GM23248 (cell line): ENCODE measurements around the gene GBX1. TPM values are rescaled to one million over a fixed set of nuclear protein-coding genes. Genes with fewer than 3 reads are reported as not detected.

ENCODE experiments used
- DNase-seq: peaks from one replicate; pipeline ENCODE4 v3.0.0-alpha.2; 2015
- H2AFZ ChIP-seq: fragments of 200-600 bp; sonication (generic); 2 replicates; pipeline ENCODE4 v1.6.1; 2016; ENCODE audit warnings: antibody characterized with exemption
- H3F3A ChIP-seq: fragments of 200-600 bp; sonication (generic); 2 replicates; pipeline ENCODE4 v1.6.1; 2016; ENCODE audit warnings: mild to moderate bottlenecking, antibody characterized with exemption, mixed run types; ENCODE audit not compliant: insufficient read depth
- H3K27ac ChIP-seq: fragments of 200-600 bp; sonication (generic); 2 replicates; pipeline ENCODE4 v1.5.1; 2016; ENCODE audit warnings: mild to moderate bottlenecking
- H3K27me3 ChIP-seq: fragments of 200-600 bp; sonication (generic); replicated peaks from 2 replicates; pipeline ENCODE4 v1.6.1; 2016; ENCODE audit warnings: mild to moderate bottlenecking; ENCODE audit not compliant: insufficient read depth
- H3K36me3 ChIP-seq: fragments of 200-600 bp; sonication (generic); 2 replicates; pipeline ENCODE4 v1.6.1; 2016; ENCODE audit warnings: low read depth, mild to moderate bottlenecking
- H3K4me1 ChIP-seq: fragments of 200-600 bp; sonication (generic); 2 replicates; pipeline ENCODE4 v1.6.1; 2016; ENCODE audit warnings: mild to moderate bottlenecking; ENCODE audit not compliant: insufficient read depth
- H3K4me2 ChIP-seq: fragments of 200-600 bp; sonication (generic); one replicate; pipeline ENCODE4 v1.6.1; 2016; ENCODE audit warnings: mild to moderate bottlenecking; ENCODE audit not compliant: unreplicated experiment
- H3K4me3 ChIP-seq: fragments of 200-600 bp; sonication (generic); 2 replicates; pipeline ENCODE4 v1.5.1; 2016; ENCODE audit warnings: mild to moderate bottlenecking
- H3K79me2 ChIP-seq: fragments of 200-600 bp; sonication (generic); 2 replicates; pipeline ENCODE4 v1.6.1; 2016; ENCODE audit warnings: mild to moderate bottlenecking; ENCODE audit not compliant: insufficient read depth
- H3K9ac ChIP-seq: fragments of 200-600 bp; sonication (generic); 2 replicates; pipeline ENCODE4 v1.6.1; 2016; ENCODE audit warnings: mild to moderate bottlenecking
- H3K9me2 ChIP-seq: fragments of 200-600 bp; sonication (generic); 2 replicates; pipeline ENCODE4 v1.6.1; 2016; ENCODE audit warnings: mixed run types, mild to moderate bottlenecking, moderate library complexity; ENCODE audit not compliant: insufficient read depth
- H3K9me3 ChIP-seq: fragments of 200-600 bp; sonication (generic); one replicate; pipeline ENCODE4 v1.6.1; 2017; ENCODE audit warnings: low read depth
- H4K20me1 ChIP-seq: fragments of 200-600 bp; sonication (generic); 2 replicates; pipeline ENCODE4 v1.6.0; 2016; ENCODE audit not compliant: insufficient read depth
- EZH2 ChIP-seq: fragments of 200-600 bp; sonication (generic); IDR thresholded peaks from 2 replicates; pipeline ENCODE4 v1.6.1; 2018; ENCODE audit warnings: antibody characterized with exemption, mild to moderate bottlenecking; ENCODE audit not compliant: insufficient read depth, poor library complexity, severe bottlenecking
- EZH2phosphoT487 ChIP-seq: fragments of 200-600 bp; sonication (generic); IDR thresholded peaks from 2 replicates; pipeline ENCODE4 v1.6.1; 2018; ENCODE audit warnings: antibody characterized with exemption, moderate library complexity, mild to moderate bottlenecking, low read depth; ENCODE audit not compliant: insufficient read depth
- WGBS, 2 experiments: methylation state at CpG; one replicate each; pipeline ENCODE4 v1.1.6; 2015 to 2017; ENCODE audit warnings: low lambda C conversion rate in 2 of 2, low coverage in 1 of 2; ENCODE audit errors: missing lambda C conversion rate in 2 of 2; 5-methylcytosine and 5-hydroxymethylcytosine counted together
- in situ Hi-C: fragments of 300-500 bp; cut with MboI; formaldehyde crosslinking; loops from 2 replicates; pipeline ENCODE4 v1.15.0; 2020
- polyA plus RNA-seq: library from polyadenylated mRNA; unstranded; fragments of >200 nt; fragmentation: Nextera tagmentation; extraction: Ambion mirVana; gene quantifications from 2 replicates; pipeline ENCODE4 v1.2.1, GENCODE V29; 2016
- total RNA-seq: library from RNA; depleted of rRNA; stranded (reverse); fragments of >200 nt; shearing (Covaris generic); gene quantifications from 2 replicates; pipeline ENCODE4 v1.2.3, GENCODE V29; 2014

GBX1 gene
- total and polyA plus RNA-seq, 2 experiments from 2014 or later, result not detected

DNA sequence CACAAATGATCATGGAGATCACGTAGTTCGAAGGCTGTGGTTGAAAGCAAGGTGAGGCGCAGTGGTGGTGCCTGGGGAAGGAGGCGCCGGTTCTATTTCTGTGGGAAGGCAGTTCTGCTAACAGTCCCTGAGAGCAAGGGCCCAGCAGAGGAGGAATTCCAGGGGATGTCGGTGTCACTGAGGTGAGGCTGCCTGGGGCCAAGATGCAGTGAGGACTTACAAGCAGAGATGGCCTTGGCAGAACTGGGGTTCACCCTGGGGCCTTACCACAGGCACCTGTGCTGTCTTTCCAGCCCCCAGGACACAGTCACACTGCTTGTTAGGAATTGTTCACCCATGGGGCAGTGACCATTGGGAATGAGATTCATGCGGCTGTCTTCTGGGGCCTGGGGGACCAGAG, 26.7 kb downstream of the GBX1 start:
- no peak overlapping the region for H2AFZ ChIP-seq
- H3K9ac ChIP-seq, result no peak overlapping the region
- H3K27me3 ChIP-seq, result no peaks in the 10 kb centered on the region
- H3K36me3 ChIP-seq, result peaks cover 7% of the 10 kb centered on the region; the same call in 1 of the 2 replicates
- no peak for TF ChIP-seq EZH2phosphoT487
- TF ChIP-seq EZH2, result no peak
- WGBS, 2 experiments, result 94 to 98% methylated on average over 7 of the region's 7 CpGs
- H3K9me2 ChIP-seq, result no peaks in the 10 kb centered on the region
- in situ Hi-C loops, result no loop called here
- no peak overlapping the region for H3K4me3 ChIP-seq
- H3F3A ChIP-seq, result no peaks in the 10 kb centered on the region
- H3K27ac ChIP-seq, result no peak overlapping the region
- DNase-seq, result no peak
- H3K79me2 ChIP-seq, result no peaks in the 10 kb centered on the region
- no peaks in the 10 kb centered on the region for H4K20me1 ChIP-seq
- no peak overlapping the region for H3K4me2 ChIP-seq
- H3K9me3 ChIP-seq, result no peaks in the 10 kb centered on the region
- no peaks in the 10 kb centered on the region for H3K4me1 ChIP-seq

DNA sequence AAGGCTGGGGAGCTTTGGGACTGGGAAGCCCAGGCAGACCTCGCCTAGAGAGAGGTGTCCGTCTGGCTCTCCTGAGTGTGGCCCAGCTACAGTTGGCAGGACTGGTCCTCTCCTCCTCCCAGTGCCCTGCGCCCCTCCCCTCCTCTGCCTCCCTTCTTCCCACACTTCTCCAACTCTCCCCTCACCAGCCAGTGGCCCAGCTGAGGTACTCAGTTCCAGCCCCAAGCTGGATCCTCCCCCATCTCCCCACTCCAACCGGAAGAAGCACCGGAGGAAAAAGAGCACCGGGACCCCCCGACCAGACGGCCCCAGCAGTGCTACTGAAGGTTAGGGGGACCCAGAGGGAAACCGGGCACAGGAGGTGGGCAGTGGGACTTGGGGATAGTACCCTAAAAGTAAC, 27.7 kb downstream of the GBX1 start:
- DNase-seq, result no peak
- Histone ChIP-seq H3K79me2 (no peaks in the 10 kb centered on the region), H3K4me2 (no peak overlapping the region), H3K9me2 (no peaks in the 10 kb centered on the region), H3K4me3 (no peak overlapping the region), H3K27me3 (no peaks in the 10 kb centered on the region), H2AFZ (no peak overlapping the region), H3K9ac (no peak overlapping the region), H3K27ac (no peak overlapping the region), H3K9me3 (no peaks in the 10 kb centered on the region), H3K36me3 (peaks cover 7% of the 10 kb centered on the region; the same call in 1 of the 2 replicates), H4K20me1 (no peaks in the 10 kb centered on the region), H3K4me1 (no peaks in the 10 kb centered on the region), H3F3A (no peaks in the 10 kb centered on the region)
- in situ Hi-C loops, result no loop called here
- TF ChIP-seq EZH2, result no peak
- TF ChIP-seq EZH2phosphoT487, result no peak
- WGBS, 2 experiments, result 72 to 85% methylated on average over 9 of the region's 9 CpGs

DNA sequence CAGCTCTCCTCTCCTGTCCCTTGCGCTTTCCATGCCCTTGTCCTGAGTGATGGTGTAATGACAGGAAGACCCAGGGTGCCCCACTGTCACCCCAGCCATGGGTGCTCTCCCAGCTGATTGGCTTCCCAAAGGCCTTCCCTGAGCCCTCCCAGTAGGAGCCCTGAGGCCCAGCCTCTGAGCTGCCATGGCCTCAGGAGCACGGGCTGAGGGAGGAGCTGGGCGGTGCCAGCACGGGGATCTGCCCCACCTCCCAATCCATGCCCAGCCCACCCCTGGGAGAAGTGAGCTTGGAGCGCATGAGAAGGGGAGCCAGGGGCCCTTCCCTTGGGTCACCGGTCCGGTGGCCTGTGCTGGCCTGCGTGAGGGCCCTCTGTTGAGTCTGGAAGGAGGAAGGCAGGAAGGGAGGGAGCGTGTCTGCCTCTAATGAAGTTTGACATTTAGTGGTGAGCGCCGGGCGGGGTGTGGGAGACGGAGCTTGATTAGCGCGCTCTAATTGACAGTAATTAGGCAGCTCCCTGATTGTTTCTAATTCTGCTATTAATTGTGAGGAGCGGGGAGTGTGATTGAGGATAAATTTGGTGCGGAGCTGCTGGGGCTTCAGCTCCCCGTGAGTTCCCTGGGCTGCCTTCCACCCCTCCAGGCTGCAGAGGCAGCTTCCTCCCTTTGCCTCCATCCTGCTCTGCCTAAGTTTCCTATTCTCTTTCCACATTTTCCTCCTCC, 28.3 kb downstream of the GBX1 start:
- Histone ChIP-seq H3K27me3 (no peaks in the 10 kb centered on the region), H2AFZ (no peak overlapping the region), H3K4me2 (no peak overlapping the region), H3K4me1 (no peaks in the 10 kb centered on the region), H3K9me2 (no peaks in the 10 kb centered on the region), H3K36me3 (peaks cover 7% of the 10 kb centered on the region; the same call in 1 of the 2 replicates), H3K27ac (no peak overlapping the region), H4K20me1 (no peaks in the 10 kb centered on the region), H3K4me3 (no peak overlapping the region), H3K79me2 (no peaks in the 10 kb centered on the region), H3F3A (no peaks in the 10 kb centered on the region), H3K9me3 (no peaks in the 10 kb centered on the region), H3K9ac (no peak overlapping the region)
- DNase-seq, result no peak
- in situ Hi-C loops, result no loop called here
- WGBS, 2 experiments, result 89% methylated on average over 18 of the region's 18 CpGs
- TF ChIP-seq EZH2, result no peak
- no peak for TF ChIP-seq EZH2phosphoT487

DNA sequence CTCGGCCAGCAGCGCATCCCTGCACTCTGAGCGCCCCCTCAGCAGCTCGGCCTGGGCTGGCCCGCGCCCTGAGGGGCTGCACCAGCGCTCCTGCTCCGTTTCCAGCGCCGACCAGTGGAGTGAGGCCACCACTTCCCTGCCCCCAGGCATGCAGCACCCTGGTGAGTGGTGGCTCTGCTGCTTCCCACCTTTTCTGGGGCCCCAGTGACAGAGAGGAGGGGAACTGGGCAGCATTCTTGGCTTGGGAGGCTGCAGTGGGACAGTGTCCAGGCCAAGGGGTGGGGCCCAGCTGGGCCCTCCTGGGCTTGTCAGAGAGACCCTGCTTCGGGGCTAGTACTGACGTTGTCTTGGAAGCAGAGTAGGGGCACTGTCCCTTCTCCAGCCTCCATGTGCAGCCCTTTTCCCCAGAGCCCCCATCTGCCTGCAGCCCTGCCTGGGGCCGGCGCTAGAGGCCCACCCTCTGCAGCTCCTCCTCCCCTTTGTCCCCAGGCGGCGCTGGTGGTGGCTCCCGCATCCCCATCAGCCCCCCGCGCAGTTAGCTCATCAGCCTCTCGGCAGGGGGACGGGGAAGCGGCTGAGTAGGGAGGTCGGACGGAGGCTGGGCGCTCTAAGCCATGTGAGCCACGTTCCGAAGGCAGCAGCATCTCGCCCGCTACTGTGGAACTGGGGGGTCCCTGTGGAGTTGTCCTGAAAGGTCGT, 29.2 kb downstream of the GBX1 start:
- WGBS, 2 experiments, result 90 to 91% methylated on average over 26 to 30 of the region's 30 CpGs
- H4K20me1 ChIP-seq, result no peaks in the 10 kb centered on the region
- no peak overlapping the region for H3K4me3 ChIP-seq
- H3K27ac ChIP-seq, result no peak overlapping the region
- no peak overlapping the region for H2AFZ ChIP-seq
- DNase-seq, result no peak
- no peak overlapping the region for H3K9ac ChIP-seq
- no peak overlapping the region for H3K4me2 ChIP-seq
- no peaks in the 10 kb centered on the region for H3K9me2 ChIP-seq
- H3K36me3 ChIP-seq, result peaks cover 7% of the 10 kb centered on the region; the same call in 1 of the 2 replicates
- no peaks in the 10 kb centered on the region for H3K4me1 ChIP-seq
- no peaks in the 10 kb centered on the region for H3K9me3 ChIP-seq
- H3F3A ChIP-seq, result no peaks in the 10 kb centered on the region
- in situ Hi-C loops, result no loop called here
- H3K79me2 ChIP-seq, result no peaks in the 10 kb centered on the region
- TF ChIP-seq EZH2, result no peak
- no peak for TF ChIP-seq EZH2phosphoT487
- no peaks in the 10 kb centered on the region for H3K27me3 ChIP-seq
